ENCODE measurements around the gene TNMD.
"Not testable (repeated sequence)": the region's sequence is repeated elsewhere in the genome, so short reads cannot be mapped to it uniquely, and the experiment has no call there.

TNMD gene

DNA sequence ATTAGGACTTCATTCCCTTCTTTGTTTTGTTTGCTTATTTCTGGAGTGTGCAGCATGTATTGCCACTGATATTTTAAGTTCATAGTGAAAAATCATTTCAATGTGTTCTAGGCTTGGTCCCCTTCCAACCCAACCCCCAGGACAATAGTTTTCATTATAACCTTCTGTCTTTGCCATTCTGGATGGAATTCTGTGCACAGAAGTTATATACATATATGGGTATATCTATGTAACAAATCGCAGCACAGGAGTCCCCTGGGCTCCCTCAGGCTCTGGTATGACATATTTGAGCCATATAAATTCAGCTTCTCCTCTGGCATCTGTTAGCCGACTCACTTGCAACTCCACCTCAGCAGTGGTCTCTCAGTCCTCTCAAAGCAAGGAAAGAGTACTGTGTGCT lies at the start of gene TNMD:
Gene TNMD, plus strand, starts transcription at position 326 of the 400 bp plus-strand sequence. CDS start 83 bp downstream, outside the sequence.
- DNase-seq, result no peak

DNA sequence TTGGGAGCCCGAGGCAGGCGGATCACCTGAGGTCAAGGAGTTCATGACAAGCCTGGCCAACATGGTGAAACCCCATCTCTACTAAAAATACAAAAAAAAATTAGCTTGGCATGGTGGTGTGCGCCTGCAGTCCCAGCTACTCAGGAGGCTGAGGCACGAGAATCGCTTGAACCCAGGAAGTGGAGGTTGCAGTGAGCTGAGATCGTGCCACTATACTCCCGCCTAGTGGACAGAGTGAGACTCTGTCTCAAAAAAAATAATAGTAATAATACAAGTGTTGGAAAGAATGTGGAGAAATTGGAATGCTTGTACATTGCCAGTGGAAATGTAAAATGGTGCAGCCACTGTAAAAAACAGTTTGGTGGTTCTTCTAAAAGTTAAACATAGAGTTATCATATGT lies 19.2 kb upstream of the TNMD start:
- DNase-seq, result not testable (repeated sequence)

DNA sequence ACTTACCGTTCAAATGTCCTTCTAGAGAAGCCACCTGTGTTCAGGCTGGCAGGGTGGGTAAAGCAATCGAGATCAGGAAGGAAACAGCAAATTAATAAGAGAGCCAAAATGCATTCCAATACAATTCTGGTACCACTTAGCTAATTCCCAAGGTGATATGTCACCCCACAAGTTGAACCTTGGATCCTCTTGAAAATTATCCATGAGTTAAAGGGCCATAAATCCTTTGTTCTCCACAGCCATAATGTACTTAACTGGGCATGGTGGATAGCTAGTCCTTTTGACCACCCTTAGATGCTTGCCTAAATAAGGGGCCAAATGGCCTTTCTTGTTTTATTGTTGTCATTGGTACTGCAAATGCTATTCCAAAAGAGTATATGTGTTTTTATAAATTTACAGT lies 2.0 kb downstream of the TNMD start:
- DNase-seq, result no peak

DNA sequence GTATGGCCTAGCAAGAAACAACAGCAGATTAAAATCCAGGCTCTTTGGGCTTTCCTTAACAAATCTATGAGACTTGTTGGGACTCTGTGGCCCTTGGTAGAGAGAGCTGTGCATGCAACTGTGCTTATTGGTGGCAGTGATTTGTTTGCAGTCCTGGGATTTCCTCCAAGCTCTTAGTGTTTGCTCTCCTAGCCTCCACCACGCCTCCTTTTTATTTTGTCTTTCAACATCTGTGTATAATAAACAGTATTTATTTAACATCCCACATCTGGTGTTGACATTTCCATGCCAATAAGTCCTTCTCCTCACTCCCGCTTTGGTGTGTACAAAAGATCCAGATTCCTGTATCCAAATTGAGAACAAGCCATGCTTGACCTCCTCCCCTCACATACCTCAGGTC lies 3.1 kb downstream of the TNMD start:
- no peak for DNase-seq

DNA sequence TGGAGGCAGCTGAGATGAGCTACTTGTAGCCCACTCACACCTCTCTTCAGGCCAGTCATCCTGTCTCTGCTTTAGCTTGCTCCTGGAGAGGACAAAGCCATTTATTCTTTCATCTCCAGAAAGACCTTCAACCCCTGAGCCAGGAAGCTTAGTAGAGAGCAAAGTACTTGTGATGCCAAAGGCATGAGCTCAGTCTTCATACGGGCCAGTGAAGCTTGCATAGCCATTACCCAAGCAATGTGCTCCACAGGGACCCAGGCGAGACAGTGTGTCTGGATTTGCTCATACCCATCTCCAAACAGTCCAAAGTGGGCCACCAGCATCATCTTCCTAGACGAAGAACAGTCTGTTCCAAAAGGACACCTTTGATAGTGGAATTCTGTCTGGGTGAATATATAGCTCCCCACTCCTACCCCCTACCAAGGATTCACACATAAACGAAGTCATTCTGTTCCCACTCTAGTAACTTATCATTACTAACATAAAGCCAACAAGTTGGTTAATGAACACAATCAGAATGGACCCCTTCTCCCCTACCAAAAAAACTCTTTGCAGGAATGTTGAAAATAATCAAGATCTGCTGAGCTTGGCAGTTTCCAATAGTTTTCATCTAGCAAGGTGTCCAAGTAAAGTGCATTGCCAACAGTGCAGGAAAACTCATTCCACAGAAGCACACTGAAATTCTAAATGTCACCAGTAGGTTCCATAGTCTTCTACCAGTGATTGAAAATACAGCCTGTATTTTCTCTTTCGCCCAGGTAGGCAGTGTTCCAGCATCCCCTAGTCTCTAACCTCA lies 6.7 kb downstream of the TNMD start:
- DNase-seq, result no peak

DNA sequence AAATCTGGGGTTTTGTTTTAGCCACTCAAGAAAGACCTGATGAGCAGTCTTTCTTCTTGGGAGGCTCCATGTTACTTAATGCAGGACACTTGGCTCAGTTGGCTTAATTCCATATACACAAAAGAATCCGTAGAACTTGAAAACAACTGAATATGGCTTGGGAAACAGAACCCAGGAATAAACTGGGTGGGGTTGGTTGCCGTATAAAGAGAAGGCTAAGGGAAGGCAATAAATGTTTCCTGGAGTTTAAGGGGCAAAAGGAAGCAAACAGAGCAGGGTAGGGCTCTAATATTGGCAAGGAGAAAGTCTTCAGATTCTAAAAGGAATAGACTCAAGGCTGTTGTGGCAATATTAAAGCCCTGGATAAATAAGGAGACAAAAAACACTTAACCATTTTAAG lies 8.4 kb downstream of the TNMD start:
- no peak for DNase-seq

DNA sequence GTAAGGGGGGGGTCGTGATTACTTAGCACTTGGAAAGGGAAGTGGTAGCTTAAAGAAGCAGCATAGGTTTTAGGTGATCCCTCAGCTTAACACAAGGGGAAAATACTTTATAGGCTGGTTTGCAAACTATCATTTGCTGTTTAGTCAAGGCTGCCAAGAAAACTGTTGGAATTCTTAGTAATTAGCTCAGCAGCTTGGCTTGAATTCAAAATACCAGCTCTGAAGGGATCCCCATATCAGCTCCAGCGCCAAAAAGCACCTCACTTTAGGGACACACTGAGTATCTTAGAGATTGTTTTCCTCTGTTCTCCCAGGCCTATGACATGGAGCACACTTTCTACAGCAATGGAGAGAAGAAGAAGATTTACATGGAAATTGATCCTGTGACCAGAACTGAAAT lies 8.8 kb downstream of the TNMD start:
- DNase-seq, result no peak

DNA sequence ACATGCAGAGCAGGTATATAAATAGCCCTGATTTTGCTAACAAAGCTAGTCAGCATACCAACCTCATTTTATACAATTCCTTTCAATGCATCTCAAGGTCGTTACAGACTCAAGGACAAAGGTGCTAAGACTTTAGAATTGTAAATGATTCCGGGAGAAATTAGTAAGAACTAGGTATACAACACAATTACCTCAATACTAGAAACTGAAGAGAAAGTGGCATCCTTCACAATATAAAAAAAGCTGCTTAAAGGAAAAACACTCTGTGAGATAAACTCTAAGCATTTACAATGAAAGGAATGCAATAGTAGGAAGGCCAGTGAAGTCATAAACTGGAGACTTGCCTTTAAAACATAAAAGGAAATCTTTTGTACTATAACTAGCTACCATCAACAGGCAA lies 11.9 kb downstream of the TNMD start:
- no peak for DNase-seq

DNA sequence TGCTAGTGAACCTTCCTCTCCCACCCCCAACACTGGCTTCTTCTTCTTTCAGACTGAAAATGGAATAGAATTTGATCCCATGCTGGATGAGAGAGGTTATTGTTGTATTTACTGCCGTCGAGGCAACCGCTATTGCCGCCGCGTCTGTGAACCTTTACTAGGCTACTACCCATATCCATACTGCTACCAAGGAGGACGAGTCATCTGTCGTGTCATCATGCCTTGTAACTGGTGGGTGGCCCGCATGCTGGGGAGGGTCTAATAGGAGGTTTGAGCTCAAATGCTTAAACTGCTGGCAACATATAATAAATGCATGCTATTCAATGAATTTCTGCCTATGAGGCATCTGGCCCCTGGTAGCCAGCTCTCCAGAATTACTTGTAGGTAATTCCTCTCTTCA lies 14.7 kb downstream of the TNMD start:
- no peak for DNase-seq

DNA sequence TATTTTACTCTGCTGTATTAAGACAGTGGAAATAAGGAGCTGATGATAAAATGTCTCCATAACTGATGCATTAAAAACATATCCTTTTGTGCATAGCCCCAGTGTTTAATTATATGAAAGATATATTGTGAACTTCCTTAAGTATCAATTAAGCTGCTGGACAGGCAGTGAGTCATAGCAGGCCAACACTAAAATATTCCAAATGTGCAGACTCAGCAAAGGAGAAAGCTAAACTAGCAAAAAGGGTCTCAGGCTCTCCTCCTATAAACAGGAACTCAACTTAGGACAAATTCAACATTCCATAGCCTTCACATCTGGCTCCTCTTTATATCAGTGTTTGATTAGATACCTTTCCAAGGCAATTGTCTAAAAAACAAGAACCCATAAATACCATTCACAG lies 15.6 kb downstream of the TNMD start:
- DNase-seq, result no peak

DNA sequence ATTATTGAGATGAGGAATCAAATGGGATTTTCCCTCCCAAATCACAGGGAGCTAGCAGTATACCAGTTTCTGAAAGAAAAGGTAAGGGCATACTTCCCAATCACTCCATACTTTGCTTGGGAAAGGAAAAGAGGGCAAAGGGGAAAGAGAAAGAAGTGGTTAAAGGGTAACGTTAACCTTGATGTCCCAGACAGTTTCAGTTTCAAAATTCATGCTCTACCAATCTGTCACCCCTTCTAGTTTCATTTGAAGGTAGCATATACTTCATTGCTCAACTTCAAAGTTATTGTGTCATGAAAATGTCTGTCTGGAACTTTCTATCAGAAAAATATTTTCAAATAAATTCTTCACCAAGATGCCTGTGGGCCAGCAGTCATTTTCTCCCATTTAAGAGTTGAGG lies 16.0 kb downstream of the TNMD start:
- peak; percentile 2 for DNase-seq

DNA sequence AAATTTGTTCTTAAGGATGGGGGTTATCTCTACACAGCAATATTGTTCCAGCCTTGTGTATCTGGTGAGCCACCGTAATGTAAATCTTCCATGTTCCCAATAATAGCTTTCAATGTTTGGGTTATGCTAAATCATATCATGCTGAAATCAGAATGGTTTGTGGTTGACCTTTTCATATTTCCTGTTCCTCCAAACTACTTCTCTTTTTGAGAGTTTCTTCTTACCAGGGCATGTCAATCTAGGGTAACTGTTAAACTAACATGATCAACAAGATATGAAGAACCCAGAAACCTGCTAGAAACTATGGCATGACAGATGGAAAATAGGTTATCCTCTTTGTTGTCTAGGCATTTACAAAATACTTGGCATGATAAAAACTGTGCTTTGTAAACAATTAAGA lies 22.0 kb downstream of the TNMD start:
- DNase-seq, result no peak

DNA sequence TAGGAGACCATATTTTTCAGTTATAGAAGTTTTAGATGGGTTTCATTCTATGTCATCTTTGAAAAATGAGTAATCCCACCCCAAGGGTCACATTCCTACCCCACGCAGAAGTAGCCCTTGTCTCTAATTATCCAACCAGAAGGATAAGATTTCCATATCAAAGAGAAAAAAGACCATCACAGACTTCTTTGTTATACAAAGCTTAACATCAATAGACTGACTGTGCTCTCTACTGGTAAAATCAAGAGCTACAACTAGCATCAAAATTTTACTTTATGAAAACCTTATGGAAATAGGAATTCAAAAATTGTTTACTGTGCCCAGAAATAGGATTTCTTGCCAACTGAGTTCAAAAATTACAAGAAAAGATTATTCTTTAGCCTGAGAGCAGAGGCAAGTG lies 24.9 kb downstream of the TNMD start:
- no peak for DNase-seq

DNA sequence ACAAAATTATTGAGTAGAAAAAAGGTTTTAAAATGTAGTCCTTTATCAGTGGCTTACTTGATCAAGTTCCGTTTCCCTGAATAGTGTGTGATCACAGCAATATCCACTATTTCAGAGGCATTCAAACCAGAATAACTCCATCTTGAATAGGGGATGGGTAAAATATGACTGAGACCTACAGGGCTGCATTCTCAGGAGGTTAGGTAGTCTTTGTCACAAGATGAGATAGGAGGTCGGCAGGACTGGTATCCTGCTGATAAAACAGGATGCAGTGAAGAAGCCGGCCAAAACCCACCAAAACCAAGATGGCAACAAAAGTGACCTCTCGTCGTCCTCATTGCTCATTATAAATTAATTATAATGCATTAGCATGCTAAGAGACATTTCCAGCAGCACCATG lies 27.2 kb downstream of the TNMD start:
- DNase-seq, result no peak

DNA sequence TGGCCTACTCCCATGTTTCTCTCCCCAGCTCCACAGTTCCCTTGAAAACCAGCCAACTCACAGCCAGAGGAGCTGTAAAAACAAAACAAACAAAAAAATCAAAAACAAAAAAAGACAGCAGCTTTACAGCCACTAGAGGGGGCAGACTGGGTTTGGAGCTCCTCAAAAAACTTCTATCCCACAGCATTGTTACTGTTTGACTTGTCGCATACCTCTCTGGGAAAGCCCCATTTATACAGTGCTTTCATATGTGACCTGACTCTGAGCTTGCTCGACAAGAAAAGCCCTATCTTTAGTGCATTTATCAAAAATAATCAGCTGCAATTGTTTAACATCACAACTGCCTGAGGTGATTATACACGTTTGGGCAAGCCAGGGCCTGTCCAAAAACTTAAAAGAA lies 30.3 kb downstream of the TNMD start:
- peak; percentile 57 for DNase-seq

DNA sequence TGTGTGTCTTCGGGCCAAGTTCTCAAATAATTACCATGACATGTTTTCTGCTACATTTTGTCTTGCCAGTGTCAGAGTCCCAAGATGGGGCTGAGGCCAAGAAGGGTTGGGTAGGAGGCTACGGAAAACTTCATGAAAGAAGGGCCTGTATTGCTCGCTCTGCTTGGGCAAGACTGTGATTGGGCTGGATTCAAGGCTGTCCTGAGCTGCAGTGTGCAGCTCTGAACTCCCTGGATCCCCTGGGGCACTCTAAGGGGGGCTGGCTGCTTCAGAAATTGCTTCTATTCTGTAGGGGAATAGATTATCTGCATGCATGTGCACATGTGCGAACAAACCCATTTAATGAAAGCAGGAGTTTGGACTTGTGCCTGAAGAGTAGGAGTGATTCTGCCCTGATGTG lies 38.3 kb downstream of the TNMD start:
- DNase-seq, result no peak

DNA sequence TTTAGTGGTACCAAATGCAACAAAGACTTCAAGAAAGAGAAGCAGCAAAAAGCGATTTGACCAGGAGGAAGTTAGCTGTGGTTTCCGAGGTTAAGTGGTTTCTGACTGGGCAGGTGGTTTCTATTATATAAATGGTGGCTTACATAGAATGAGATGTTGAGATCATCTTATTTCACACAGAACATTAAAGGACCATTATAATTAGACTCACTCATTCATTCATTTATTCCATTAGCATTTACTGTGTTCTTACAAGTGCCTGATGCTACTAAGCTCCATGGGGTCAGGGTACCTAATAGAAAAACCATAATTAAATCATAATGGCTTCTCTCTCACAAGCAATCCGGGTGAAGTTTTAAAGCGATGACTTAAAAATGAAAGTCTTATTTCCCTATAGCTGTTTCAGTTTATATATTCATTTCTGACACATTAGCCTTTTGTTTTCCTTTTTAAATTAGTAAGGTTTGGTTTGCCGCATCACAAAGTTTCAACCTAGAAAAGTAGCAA lies 41.3 kb downstream of the TNMD start:
- DNase-seq, result peak; percentile 76

DNA sequence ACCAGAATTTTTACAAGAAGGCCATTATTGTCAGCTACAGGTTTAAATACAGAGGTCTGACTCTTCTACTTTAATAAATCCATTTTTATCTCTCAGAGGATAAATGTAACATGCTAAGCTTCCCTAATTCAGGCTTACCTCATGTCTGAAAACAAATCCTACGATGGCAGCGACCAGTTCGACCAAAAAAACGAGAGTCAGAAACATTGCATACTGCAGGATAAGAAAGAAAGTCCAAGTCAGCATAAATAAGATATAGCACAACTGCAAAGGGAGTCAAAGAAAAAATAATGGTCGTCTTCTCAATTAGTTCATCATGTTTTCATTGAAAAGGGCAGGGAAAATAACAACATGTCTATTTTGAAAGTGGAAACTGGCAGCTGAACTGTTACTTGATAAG lies 50.3 kb downstream of the TNMD start:
- no peak for DNase-seq

DNA sequence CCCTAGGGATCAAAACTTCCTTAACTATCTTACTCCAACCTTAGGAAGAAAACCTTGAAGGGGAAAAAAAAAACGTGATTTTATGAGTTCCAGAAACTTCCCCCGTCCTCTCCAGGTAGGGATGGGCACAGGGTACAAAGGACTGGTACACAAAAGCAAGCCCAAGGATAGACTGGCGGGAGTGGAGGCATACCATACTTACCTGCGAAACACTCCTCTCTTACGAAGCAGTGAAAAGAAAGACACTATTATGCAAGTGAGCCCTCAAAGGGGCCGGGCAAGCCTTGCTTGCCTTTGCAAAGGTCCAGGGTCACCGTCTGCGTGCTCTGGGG lies 51.2 kb downstream of the TNMD start:
- DNase-seq, result no peak

DNA sequence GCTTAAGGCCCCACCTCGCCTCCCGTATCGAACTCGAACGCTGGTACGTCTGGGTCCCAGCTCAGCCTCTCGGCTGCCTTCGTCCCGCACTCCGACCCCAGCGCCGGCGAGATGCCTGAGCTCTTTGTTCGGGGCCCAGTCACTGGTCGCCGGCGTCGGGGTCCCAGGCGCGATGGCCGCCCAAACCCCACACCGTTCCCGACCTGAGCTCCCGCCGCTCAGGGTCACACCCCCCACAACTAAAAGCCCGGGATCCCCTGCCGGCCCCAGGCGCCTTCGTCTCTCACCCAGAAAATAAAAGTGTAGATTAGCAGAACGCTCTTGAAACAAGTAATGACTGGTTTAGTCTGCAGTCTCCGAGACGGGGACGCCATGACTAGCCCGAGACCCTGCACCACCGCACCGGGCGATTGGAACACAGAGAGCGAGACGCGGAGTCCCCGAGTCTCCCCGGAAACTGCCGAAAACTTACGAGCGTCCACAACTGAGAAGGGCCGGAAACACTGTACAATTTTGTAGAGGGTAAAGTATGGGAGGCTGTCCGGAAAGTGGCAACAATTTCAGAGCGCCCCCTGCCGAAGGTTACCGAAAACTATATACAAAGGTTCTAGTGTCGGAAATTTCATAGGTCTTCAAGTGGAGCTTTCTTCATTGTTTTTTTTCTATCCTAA lies 51.7 kb downstream of the TNMD start, which contains the start of gene TSPAN6:
Gene TSPAN6, minus strand, starts transcription at position 486 of the 671 bp plus-strand sequence. Its CDS starts 112 bp downstream, at position 374.
- DNase-seq, result peak; percentile 73

DNA sequence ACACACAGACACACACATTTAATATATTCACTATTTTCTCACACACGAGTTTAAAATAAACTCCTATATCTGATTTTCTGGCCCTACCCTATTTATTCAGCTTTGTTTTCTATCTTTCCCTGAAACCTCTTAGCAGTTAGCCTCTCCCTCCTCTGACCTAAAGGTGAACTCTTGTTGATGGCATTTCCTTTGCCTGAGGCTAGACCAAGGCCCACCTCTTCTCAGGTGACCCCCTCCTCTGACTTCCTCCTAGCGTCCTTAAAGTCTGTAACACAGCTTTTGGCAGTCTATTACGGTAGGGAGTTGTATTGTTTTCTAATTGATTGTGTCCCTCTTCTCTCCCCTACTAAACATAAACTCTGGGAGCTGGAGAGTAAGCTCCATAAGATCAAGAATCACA lies 57.6 kb downstream of the TNMD start:
- DNase-seq, result no peak

DNA sequence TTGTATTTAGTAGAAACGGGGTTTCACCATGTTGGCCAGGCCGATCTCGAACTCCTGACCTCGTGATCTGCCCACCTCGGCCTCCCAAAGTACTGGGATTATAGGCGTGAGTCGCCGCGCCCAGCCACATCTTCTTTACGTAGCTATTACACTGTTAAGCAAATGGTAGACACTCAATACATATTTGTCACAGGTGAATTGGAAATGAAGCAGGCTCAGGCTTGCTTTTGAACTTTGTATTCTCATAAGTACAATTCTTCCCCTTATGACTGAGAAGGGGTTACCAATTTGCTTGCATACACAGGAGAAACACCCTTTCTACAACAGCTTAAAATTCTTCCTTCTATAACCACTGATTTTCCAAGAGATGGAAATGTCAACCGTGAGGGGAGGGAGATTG lies 58.5 kb downstream of the TNMD start:
- DNase-seq, result no peak

DNA sequence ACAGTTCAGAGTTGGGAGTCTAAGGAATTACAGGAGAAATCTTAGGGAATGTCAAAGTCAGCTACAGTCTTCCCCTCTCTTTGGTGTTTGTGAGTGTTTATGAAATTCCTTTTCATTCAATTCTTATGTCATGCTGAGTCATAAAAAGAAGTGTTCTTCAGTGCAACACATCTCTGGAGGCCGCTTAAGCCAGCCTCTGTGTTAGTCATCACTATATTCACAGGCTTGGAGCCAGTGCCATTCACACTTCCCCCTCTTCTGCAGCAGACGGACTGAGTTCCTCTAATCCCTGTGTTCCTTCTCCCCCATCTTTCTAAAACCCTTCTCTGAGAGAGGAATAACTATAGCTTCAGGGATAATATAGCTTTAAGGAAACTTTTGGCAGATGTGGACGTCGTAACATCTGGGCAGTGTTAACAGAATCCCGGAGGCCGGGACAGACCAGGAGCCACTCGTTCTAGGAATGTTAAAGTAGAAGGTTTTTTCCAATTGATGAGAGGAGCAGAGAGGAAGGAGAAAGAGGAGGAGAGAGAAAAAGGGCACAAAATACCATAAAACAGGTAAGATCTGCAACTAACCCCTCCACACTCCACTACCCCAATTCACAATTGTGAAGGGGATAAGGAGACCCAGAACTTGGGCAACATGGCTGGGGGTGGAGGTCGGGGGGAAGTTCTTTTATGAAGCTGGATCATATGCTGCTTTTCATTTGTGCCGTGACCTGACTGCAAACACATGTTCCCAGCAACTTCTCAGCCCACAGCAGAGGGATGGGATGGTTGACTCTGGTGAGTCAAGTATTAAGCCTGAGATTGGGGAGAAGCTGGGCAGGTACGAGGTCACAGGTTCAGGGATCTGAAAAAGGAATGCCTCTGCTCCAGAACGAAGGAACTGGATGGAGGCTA lies 59.5 kb downstream of the TNMD start, which contains the start of gene SRPX2:
Gene SRPX2, plus strand, starts transcription at position 244 of the 905 bp plus-strand sequence. CDS start 2,124 bp downstream, outside the sequence.
- DNase-seq, result no peak

Measured in activated CD4-positive, alpha-beta T cell treated with anti-CD3 and anti-CD28 coated beads, Interleukin-2, amount 50 U/mL, for 16 hours (primary cell).